HL-60 (cell line): ENCODE measurements around the gene ASTN2.

Source experiments
- CTCF ChIP-seq: IDR thresholded peaks from one replicate; pipeline ENCODE4 v1.5.1; 2011; ENCODE audit warnings: low read length, control low read depth, inconsistent platforms; ENCODE audit not compliant: insufficient read depth
- GABPA ChIP-seq: IDR thresholded peaks from 2 replicates; pipeline ENCODE4 v1.6.1; 2012; ENCODE audit warnings: low read depth
- POLR2AphosphoS5 ChIP-seq: IDR thresholded peaks from 2 replicates; pipeline ENCODE4 v1.6.1; 2012; ENCODE audit warnings: low read depth
- REST ChIP-seq: IDR thresholded peaks from 2 replicates; pipeline ENCODE4 v1.6.1; 2012; ENCODE audit warnings: low read depth; ENCODE audit not compliant: insufficient replicate concordance
- SPI1 ChIP-seq: IDR thresholded peaks from 2 replicates; pipeline ENCODE4 v1.6.1; 2012; ENCODE audit warnings: low read depth, mild to moderate bottlenecking, borderline replicate concordance

- TF ChIP-seq CTCF, result no peak
- no peak for TF ChIP-seq POLR2AphosphoS5
- TF ChIP-seq REST, result no peak
- no peak for TF ChIP-seq SPI1
- TF ChIP-seq GABPA, result no peak
These were observed 472.2 kb downstream of the ASTN2 start for GRCh38 chr9:116942593-116943061.
